HEK293T (cell line): Measurements from ENCODE around the gene RCOR3.

Experiments
- ARNT ChIP-seq: fragments of 450-650 bp; IDR thresholded peaks from 2 replicates; pipeline ENCODE4 v1.6.1; 2017; ENCODE audit warnings: mild to moderate bottlenecking
- BHLHE40 ChIP-seq: fragments of 450-650 bp; IDR thresholded peaks from 2 replicates; pipeline ENCODE4 v1.6.1; 2016; ENCODE audit warnings: mild to moderate bottlenecking, moderate library complexity, borderline replicate concordance
- FOXM1 ChIP-seq: fragments of 450-650 bp; IDR thresholded peaks from 2 replicates; pipeline ENCODE4 v1.6.1; 2017; ENCODE audit warnings: mild to moderate bottlenecking, borderline replicate concordance
- NFRKB ChIP-seq: fragments of 450-650 bp; IDR thresholded peaks from 2 replicates; pipeline ENCODE4 v1.6.1; 2016; ENCODE audit warnings: mild to moderate bottlenecking, moderate library complexity
- SP1 ChIP-seq: fragments of 450-650 bp; IDR thresholded peaks from 2 replicates; pipeline ENCODE4 v1.6.1; 2017

GRCh38 chr1:211229365-211229759, 29.8 kb upstream of the RCOR3 start:
- TF ChIP-seq SP1 (no peak), FOXM1 (no peak), ARNT (no peak), NFRKB (no peak), BHLHE40 (no peak)
